ENCODE data around the gene USP40. TPM values are rescaled to one million over a fixed set of nuclear protein-coding genes. Genes with fewer than 3 reads are reported as not detected.
A peak's percentile ranks its signal among the peaks of the same experiment; 100 is the strongest.

USP40 gene
- total and polyA plus RNA-seq, 7 experiments from 2014 or later = 3.9 to 24.3 (median 16.4) TPM

- DNase-seq = no peak
- no peak overlapping the region for H3K4me3 ChIP-seq (ENCODE audit: low read length)
- H3K27ac Mint-ChIP-seq = peak overlapping the region in 3 of 9 donors; percentile 20 to 79 (median 66)
- ChIA-PET CTCF (no interaction called here), POLR2A (no interaction called here)
- ATAC-seq = no peak
- peaks cover 38 to 100% (median 69%) of the 10 kb centered on the region in 3 experiments for H3K36me3 ChIP-seq (ENCODE audit: control insufficient read depth in 2 of 3, insufficient read depth in 3 of 3, low read length in 3 of 3)
- no peaks in the 10 kb centered on the region for H3K9me3 ChIP-seq (ENCODE audit: control insufficient read depth in 2 of 3, low read length in 3 of 3)
- no peaks in the 10 kb centered on the region for H3K4me1 ChIP-seq (ENCODE audit: control insufficient read depth in 2 of 2, insufficient read depth in 2 of 2, low read length in 2 of 2)
- H3K27me3 ChIP-seq (ENCODE audit: control insufficient read depth in 2 of 2, insufficient read depth in 2 of 2, low read length in 2 of 2) = no peaks in the 10 kb centered on the region
- intact Hi-C loops (cut with micrococcal nuclease) = no loop called here
- no peak overlapping the region for H3K27ac ChIP-seq (ENCODE audit: low read depth, low read length)
- peaks cover 4 to 61% (median 18%) of the 10 kb centered on the region in 5 donors for H3K36me3 Mint-ChIP-seq
- H3K4me3 Mint-ChIP-seq = no peak overlapping the region
- peaks cover 0 to 5% (median 0%) of the 10 kb centered on the region in 7 donors for H3K4me1 Mint-ChIP-seq
- H3K9me3 Mint-ChIP-seq = no peaks in the 10 kb centered on the region
- H3K27me3 Mint-ChIP-seq = no peaks in the 10 kb centered on the region
Observed at GRCh38 chr2:233453916-233454315, 112.7 kb downstream of the USP40 start.

DNA sequence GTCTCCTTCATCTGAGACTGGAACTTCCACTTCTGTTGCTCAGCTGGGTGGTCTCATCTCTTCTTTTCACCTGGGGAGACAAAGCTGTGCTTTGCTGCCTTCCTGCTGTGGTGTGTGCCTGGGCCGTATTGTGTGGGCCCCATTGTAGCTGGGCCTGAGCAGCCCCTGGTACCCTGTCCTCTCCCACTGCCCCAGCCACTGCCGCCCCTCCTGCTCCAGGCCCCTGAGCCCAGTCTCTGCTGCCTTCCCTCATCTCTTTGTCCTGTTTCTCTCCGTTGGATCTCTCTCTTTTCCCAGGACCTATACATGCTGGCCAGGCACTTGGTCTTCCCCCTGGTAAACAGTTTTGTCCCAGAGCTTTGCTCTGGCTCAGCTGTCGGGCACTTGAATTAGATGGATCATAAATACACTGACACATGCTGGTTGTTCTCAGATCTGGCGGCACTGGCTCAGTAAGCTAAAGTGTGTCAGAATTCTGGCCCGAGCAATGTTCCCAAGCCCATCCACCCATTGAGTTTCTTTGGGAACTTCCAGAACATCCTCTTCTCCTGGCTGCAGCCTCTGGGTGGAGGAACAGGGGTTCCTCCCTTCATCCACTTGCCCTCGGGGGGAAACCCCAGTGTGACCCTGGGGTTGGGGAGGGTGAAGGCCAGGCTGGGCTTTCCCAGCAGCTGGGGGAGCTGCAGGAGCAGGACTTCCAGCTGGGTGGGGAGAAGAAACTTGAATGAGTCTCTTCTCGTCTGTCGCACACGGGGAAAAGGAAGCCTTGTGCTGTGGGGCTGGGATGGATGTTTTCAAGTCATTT lies 113.3 kb downstream of the USP40 start:
- H3K4me1 ChIP-seq (ENCODE audit: control insufficient read depth in 2 of 2, insufficient read depth in 2 of 2, low read length in 2 of 2) = no peaks in the 10 kb centered on the region
- peak overlapping the region in 3 of 9 donors; percentile 20 to 79 (median 66) for H3K27ac Mint-ChIP-seq
- no peaks in the 10 kb centered on the region for H3K9me3 ChIP-seq (ENCODE audit: control insufficient read depth in 2 of 3, low read length in 3 of 3)
- H3K4me3 Mint-ChIP-seq = no peak overlapping the region
- H3K36me3 Mint-ChIP-seq = peaks cover 5 to 58% (median 19%) of the 10 kb centered on the region in 5 donors
- POLR2A ChIA-PET = interaction anchor here (0.7 kb wide), 1 partner anchor 51 kb away, joined by 3 read pairs; no protein-coding TSS in a partner anchor
- no peaks in the 10 kb centered on the region for H3K9me3 Mint-ChIP-seq
- CTCF ChIA-PET = interaction anchor here (1.9 kb wide), 1 partner anchor 49 kb away, joined by 7 read pairs; no protein-coding TSS in a partner anchor
- peaks cover 38 to 100% (median 71%) of the 10 kb centered on the region in 3 experiments for H3K36me3 ChIP-seq (ENCODE audit: control insufficient read depth in 2 of 3, insufficient read depth in 3 of 3, low read length in 3 of 3)
- H3K4me3 ChIP-seq (ENCODE audit: low read length) = no peak overlapping the region
- DNase-seq = no peak
- no peak for ATAC-seq
- H3K4me1 Mint-ChIP-seq = peaks cover 0 to 5% (median under 1%) of the 10 kb centered on the region in 7 donors
- intact Hi-C loops (cut with micrococcal nuclease) = no loop called here
- H3K27me3 Mint-ChIP-seq = no peaks in the 10 kb centered on the region
- no peaks in the 10 kb centered on the region for H3K27me3 ChIP-seq (ENCODE audit: control insufficient read depth in 2 of 2, insufficient read depth in 2 of 2, low read length in 2 of 2)
- no peak overlapping the region for H3K27ac ChIP-seq (ENCODE audit: low read depth, low read length)

GRCh38 chr2:233451950-233452349 lies 114.6 kb downstream of the USP40 start:
- Histone ChIP-seq H3K27me3 (ENCODE audit: control insufficient read depth in 2 of 2, insufficient read depth in 2 of 2, low read length in 2 of 2) (no peaks in the 10 kb centered on the region), H3K4me1 (ENCODE audit: control insufficient read depth in 2 of 2, insufficient read depth in 2 of 2, low read length in 2 of 2) (no peaks in the 10 kb centered on the region), H3K36me3 (ENCODE audit: control insufficient read depth in 2 of 3, insufficient read depth in 3 of 3, low read length in 3 of 3) (peaks cover 34 to 100% (median 70%) of the 10 kb centered on the region in 3 experiments), H3K9me3 (ENCODE audit: control insufficient read depth in 2 of 3, low read length in 3 of 3) (no peaks in the 10 kb centered on the region), H3K27ac (ENCODE audit: low read depth, low read length) (no peak overlapping the region), H3K4me3 (ENCODE audit: low read length) (no peak overlapping the region)
- ATAC-seq (no peak), DNase-seq (no peak)
- H3K27ac Mint-ChIP-seq = peak overlapping the region in 2 of 9 donors; percentile 36 to 69
- ChIA-PET POLR2A (interaction anchor here (0.6 kb wide), 1 partner anchor 129 kb away, joined by 3 read pairs; no protein-coding TSS in a partner anchor), CTCF (interaction anchor here (1.2 to 1.9 kb wide), 2 partner anchors 9 to 47 kb away, joined by 3 to 7 read pairs; no protein-coding TSS in a partner anchor)
- no peaks in the 10 kb centered on the region for H3K27me3 Mint-ChIP-seq
- H3K36me3 Mint-ChIP-seq = peaks cover 10 to 60% (median 13%) of the 10 kb centered on the region in 5 donors
- intact Hi-C loops (cut with micrococcal nuclease) = no loop called here
- peaks cover 0 to 1% (median 0%) of the 10 kb centered on the region in 11 donors for H3K9me3 Mint-ChIP-seq
- H3K4me1 Mint-ChIP-seq = peaks cover 0 to 5% (median 2%) of the 10 kb centered on the region in 7 donors
- H3K4me3 Mint-ChIP-seq = no peak overlapping the region

GRCh38 chr2:233450864-233451575 lies 115.6 kb downstream of the USP40 start:
- Histone ChIP-seq H3K36me3 (ENCODE audit: control insufficient read depth in 2 of 3, insufficient read depth in 3 of 3, low read length in 3 of 3) (peaks cover 34 to 100% (median 65%) of the 10 kb centered on the region in 3 experiments), H3K9me3 (ENCODE audit: control insufficient read depth in 2 of 3, low read length in 3 of 3) (no peaks in the 10 kb centered on the region), H3K4me1 (ENCODE audit: control insufficient read depth in 2 of 2, insufficient read depth in 2 of 2, low read length in 2 of 2) (no peaks in the 10 kb centered on the region), H3K27me3 (ENCODE audit: control insufficient read depth in 2 of 2, insufficient read depth in 2 of 2, low read length in 2 of 2) (no peaks in the 10 kb centered on the region), H3K4me3 (ENCODE audit: low read length) (no peak overlapping the region), H3K27ac (ENCODE audit: low read depth, low read length) (no peak overlapping the region)
- H3K4me3 Mint-ChIP-seq = no peak overlapping the region
- H3K27ac Mint-ChIP-seq = peak overlapping the region in 1 of 9 donors; percentile 19
- CTCF ChIA-PET = interaction anchor here (1.2 kb wide), 1 partner anchor 8 kb away, joined by 3 read pairs; no protein-coding TSS in a partner anchor
- DNase-seq (no peak), ATAC-seq (no peak)
- peaks cover 10 to 57% (median 18%) of the 10 kb centered on the region in 5 donors for H3K36me3 Mint-ChIP-seq
- H3K27me3 Mint-ChIP-seq = no peaks in the 10 kb centered on the region
- POLR2A ChIA-PET = no interaction called here
- H3K9me3 Mint-ChIP-seq = peaks cover 0 to 1% (median 0%) of the 10 kb centered on the region in 11 donors
- H3K4me1 Mint-ChIP-seq = peaks cover 0 to 5% (median 2%) of the 10 kb centered on the region in 7 donors
- intact Hi-C loops (cut with micrococcal nuclease) = no loop called here

DNA sequence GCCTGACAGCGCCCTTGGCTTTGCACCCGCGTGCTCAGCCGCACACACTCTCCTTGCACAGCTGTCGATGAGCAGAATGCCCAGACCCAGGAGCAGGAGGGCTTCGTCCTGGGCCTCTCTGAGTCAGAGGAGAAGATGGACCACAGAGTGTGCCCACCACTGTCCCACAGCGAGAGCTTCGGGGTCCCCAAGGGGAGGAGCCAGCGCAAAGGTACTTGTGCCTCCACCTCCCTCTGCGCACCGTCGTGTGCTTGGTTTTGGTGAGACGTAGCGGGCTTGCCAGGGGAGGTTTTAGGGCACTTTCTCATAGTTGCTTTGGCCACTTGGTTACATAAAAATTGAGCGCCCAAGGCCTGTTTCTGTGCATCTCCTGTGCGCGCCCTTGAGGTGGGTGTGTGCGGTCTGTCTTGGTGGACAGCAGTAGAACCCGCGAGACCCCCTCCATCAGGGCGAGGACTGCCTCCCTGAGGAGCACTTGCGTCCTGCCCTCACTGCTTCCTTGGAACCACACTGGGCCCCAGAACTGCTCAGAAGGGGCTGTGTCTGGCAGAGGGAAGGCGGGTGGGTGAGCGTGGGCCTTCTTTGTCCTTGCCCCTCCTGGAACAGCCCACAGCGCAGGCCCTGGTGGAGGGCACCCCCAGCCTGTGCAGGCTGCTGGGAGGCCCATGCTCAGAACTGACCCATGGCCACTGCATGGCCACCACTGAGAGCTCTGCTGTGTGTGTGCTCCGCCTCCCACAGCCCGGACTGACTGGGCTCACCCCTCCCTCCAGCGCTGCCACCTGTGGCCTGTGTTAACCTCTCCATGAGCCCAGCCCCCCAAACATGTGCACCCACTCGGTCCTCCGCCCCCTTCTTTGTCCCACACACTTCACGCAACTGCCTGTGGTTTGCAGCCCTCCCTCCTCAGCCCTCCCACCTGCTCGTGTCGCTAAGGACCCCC lies 116.4 kb downstream of the USP40 start:
- Histone ChIP-seq H3K4me1 (ENCODE audit: control insufficient read depth in 2 of 2, insufficient read depth in 2 of 2, low read length in 2 of 2) (no peaks in the 10 kb centered on the region), H3K36me3 (ENCODE audit: control insufficient read depth in 2 of 3, insufficient read depth in 3 of 3, low read length in 3 of 3) (peaks cover 27 to 100% (median 62%) of the 10 kb centered on the region in 3 experiments), H3K4me3 (ENCODE audit: low read length) (no peak overlapping the region), H3K27ac (ENCODE audit: low read depth, low read length) (no peak overlapping the region), H3K27me3 (ENCODE audit: control insufficient read depth in 2 of 2, insufficient read depth in 2 of 2, low read length in 2 of 2) (no peaks in the 10 kb centered on the region), H3K9me3 (ENCODE audit: control insufficient read depth in 2 of 3, low read length in 3 of 3) (no peaks in the 10 kb centered on the region)
- peaks cover 10 to 55% (median 17%) of the 10 kb centered on the region in 5 donors for H3K36me3 Mint-ChIP-seq
- H3K27ac Mint-ChIP-seq = no peak overlapping the region
- ATAC-seq (no peak), DNase-seq (no peak)
- intact Hi-C loops (cut with micrococcal nuclease) = loop anchor here in 1 of 2 donors (10.0 kb wide), 1 partner anchor 595 kb away; no protein-coding TSS in a partner anchor
- H3K4me1 Mint-ChIP-seq = peaks cover 0 to 5% (median 2%) of the 10 kb centered on the region in 7 donors
- ChIA-PET POLR2A (no interaction called here), CTCF (no interaction called here)
- no peak overlapping the region for H3K4me3 Mint-ChIP-seq
- no peaks in the 10 kb centered on the region for H3K27me3 Mint-ChIP-seq
- peaks cover 0 to 1% (median 0%) of the 10 kb centered on the region in 11 donors for H3K9me3 Mint-ChIP-seq

Data from naive thymus-derived CD4-positive, alpha-beta T cell (primary cell).